ENCODE measurements around the gene ACBD4.

DNA sequence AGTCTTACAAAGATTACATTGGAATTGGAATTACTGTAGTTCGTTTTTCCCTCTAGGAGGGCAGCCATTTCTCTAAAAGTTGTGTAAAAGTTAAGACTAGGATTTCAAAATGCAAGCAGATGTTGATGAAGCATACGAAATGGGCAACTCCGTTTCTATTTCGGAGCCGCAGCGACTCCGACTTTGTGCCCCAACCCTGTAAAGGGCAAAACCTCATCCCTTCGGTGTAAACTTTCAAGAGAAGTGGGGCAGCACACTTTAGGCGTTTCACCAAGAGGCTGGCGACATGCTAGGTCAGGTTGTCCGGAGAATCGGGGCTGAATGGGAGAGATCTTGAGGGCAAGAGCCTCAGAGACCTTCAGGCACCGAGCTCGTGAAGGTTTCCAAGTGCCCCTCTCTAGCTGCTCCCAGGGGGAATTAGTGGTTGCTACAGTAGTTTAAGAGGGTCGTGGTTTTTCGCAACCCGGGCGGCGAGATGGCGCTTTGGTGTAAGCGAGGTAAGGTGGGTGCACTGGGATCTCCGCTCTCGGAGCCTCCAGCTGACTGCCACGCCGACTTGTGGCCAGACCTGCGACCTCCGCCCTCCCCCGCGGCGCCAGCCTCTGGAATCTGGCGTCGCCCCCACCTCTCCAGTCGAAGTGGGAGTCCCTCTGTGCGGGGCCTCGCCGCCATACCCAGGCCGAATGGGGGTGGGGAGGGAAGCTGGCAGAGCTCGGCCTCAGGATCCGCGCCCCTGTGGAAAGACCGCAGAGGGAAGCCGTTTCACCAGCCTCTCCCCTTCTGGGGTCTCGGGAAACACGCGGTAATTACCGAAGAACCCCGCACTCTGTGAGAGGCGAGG is 25.2 kb downstream of the ACBD4 start:
- TF ChIP-seq, protein P1, sequence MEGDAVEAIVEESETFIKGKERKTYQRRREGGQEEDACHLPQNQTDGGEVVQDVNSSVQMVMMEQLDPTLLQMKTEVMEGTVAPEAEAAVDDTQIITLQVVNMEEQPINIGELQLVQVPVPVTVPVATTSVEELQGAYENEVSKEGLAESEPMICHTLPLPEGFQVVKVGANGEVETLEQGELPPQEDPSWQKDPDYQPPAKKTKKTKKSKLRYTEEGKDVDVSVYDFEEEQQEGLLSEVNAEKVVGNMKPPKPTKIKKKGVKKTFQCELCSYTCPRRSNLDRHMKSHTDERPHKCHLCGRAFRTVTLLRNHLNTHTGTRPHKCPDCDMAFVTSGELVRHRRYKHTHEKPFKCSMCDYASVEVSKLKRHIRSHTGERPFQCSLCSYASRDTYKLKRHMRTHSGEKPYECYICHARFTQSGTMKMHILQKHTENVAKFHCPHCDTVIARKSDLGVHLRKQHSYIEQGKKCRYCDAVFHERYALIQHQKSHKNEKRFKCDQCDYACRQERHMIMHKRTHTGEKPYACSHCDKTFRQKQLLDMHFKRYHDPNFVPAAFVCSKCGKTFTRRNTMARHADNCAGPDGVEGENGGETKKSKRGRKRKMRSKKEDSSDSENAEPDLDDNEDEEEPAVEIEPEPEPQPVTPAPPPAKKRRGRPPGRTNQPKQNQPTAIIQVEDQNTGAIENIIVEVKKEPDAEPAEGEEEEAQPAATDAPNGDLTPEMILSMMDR (IDR thresholded peaks at IDR 0.05; ENCODE audit: insufficient read depth, low read depth, low read length), result no peak
- no peak for TF ChIP-seq EZH2 (IDR thresholded peaks at IDR 0.05; ENCODE audit: insufficient read depth, low read length)
